Measurements from ENCODE around the gene PLOD1.
"Not testable (repeated sequence)": the region's sequence is repeated elsewhere in the genome, so short reads cannot be mapped to it uniquely, and the experiment has no call there.

PLOD1 gene

DNA sequence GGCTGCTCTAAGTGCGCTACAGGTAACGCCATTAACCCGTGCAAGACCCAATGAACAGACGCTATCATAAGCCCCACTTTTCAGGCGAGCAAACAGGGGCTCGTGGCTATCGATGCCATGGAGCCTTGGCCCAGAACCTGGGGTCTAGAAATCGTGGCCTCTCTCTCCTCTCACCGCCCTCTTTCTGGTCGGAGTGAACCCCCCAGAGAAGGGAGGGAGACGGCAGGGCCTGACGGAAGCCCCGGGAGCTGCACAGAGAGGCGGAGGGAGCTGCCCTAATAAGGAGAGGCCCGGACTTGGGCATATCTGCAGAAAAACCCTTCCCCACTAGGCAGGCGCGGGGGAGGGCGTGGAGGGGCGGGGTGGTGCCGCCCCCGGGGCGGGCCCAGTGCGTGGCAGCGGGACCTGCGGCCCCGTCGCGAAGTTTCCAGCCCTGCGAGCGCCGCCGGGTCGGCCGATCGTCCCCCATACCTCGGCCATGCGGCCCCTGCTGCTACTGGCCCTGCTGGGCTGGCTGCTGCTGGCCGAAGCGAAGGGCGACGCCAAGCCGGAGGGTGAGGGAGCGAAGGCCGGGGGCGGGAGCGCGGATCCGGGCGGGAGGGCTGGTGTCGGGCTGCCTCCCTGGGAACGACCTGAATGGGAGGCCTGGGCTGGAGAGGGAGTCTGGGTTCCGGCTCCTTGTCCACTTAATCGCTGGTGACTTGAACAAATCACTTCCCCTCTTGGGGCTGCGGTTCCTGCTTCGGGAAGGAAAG is at the start of gene PLOD1:
Gene PLOD1, plus strand, starts transcription at position 416 of the 755 bp plus-strand sequence. Its CDS starts 63 bp downstream, at position 479.
- DNase-seq: peak; percentile 87 to 90

DNA sequence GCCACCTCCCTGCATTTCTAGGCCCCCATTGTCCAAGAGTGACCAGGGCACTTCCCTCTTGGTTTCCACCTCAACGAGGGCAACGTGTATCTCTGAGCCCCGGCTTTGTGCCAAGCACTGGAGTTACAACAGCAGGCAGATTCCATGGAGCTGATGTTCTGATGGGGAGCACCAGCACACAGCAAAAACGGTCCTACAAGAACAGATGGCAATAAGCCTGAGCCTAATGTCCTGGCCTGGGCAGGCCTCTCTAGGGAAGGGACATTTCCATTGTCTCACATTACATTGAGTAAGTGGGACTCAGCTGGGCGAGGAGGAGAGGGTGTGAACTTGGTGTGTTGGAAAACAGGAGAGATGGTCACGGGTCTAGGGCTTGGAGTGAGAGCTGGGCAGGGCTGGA is 48.6 kb upstream of the PLOD1 start:
- no peak for DNase-seq

DNA sequence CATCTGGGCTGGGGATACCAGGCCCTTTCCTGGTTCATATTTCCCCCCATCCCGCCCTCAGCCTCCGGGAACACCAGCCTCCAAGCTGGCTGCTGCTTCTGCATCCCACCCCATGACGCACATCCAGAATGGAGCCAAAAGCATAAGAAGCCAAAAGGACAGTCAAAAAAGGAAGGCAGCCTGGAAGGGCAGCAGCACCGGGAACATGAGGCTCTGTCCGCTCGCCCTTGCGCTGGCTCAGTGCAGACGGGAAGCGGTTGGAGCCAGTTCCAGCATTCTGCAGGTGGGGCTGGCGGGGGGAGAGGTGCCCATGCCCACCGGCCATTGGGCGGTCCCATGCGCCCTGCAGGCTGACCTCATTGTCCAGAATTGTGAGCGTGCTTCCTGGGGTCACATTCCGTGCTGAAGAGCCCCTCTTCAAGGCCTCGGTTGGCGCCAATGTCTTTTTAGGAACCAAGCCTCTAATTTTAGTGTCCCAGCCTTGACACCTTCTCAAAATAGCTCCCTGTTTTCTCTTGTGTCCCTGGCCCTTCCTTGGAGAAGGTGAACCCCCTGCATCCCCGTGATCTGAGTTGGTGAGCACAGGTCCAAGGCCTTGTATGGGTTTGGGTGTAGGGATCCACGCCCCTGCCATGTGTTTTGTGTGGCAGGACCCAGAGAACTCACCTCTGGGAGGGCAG is 47.4 kb upstream of the PLOD1 start:
- no peak for DNase-seq

DNA sequence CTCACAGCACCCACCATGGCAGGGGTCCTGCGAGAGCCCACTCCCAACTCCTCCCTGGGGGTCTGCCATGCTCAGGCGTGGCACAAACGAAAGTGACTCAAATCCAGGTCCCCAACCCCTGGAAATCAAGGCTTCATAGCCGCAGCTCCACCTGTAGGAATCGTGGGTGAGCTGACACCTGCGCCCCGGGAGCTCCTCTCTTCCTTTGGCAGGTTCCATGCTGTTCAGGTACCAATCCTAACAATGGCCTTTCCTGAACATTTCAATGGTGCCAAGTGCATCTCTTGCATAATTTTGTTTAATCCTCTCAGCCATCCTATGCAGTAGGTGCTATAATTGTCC is 46.9 kb upstream of the PLOD1 start:
- DNase-seq: no peak

DNA sequence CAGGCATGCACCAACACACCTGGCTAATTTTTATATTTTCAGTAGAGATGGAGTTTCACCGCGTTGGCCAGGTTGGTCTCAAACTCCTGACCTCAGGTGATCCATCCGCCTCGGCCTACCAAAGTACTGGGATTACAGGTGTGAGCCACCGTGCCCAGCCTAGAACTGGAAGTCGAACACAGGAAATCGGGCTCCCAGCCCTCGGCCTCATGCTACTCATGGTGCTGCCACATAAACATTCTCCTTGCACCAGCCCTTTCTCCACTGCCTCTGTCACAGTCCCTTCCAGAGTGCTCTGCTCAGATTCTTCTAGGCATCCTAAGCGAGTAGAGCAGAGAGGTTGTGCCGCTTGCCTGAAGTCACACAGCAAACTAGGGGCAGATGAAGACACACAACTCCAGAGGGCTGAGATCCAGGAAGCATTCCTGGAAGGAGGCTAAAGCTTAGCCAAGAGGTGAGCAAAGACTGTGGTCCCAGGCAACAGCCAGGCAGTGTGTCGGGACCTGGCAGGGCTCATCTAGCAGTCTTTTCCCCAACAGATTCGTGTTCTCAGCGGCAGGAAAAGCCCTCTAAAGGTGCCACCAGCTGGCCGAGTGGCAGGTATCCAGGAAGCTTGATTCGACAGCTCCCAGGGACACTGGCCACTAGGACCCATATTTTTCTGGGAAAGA is 46.2 kb upstream of the PLOD1 start:
- no peak for DNase-seq

DNA sequence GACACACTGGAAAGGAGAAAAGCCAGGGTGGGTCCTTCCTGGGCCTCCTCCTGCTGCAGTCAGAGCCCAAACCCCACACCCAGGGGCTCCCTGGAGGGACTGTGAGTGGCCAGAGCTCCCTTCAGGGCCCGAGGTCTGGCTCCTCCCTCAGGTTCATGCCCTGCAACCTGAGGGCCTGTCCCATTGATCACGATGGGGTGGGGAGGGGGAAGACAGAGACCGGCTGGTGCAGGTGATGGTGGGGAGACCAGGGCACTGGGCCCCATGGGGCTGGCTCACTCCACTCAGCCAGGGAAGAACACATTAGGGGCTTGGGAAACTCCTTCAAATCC is 45.7 kb upstream of the PLOD1 start:
- DNase-seq: no peak

DNA sequence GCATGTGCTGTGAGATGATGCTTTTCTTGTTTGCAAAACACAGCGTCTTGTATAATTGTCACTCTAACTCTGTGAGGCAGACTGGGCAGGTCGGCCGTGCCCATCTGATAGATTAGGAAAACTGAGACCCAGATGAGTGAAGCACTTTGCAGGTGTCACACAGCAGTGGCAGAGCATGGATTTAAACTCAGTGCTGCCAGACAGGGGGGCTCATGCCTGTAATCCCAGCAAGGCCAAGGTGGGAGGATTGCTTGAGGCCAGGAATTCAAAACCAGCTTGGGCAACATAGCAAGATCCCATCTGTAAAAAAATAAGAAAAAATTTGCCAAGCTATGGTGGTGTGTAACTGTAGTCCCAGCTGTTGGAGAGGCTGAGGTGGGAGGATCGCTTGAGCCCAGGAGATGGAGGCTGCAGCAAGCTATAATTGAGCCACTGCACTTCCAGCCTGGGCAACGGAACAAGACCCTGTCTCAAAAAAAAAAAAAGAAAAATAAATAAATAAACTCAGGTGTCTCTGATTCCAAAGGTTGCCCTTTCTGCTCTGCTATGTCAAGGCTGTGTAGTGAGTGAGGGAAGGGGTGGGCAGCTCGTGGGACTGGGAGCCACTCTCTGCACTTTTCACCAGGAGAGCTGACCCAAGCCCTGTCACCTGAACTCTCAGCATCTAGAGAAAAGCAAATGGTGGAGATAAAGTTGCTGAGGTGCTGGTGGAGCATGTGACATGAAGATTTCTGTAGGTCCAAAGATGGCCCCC is 42.9 kb upstream of the PLOD1 start:
- DNase-seq: no peak

DNA sequence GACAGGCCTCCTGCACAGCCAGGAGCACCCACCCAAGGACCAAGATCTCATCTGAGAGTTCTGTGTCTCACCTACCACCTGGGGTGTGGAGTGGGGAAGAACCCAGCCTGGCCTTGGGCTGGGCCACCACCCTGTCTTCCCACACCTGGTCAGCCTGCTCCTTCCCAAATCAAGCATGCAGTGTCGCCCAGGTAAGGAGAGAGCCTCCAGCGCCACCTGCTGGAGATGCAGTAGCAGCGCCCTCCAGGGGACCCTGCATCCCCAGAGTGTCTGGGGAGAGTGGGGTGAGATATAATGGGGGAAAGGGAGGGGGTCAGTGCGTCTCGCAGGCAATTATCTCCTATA is 40.6 kb upstream of the PLOD1 start:
- DNase-seq: peak; percentile 68 to 72

DNA sequence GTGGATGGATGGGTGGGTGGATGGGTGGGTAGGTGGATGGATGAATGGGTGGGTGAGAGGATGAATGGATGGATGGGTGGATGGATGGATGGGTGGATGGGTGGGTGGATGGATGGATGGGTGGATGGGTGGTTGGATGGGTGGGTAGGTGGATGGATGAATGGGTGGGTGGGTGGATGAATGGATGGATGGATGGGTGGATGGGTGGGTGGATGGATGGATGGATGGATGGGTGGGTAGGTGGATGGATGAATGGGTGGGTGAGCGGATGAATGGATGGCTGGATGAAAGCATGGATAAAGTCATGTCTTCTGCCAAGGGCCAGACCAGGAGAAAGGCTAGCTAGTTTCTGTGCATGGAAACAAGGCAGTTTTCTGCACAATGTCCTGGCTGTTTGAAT is 40.0 kb upstream of the PLOD1 start:
- DNase-seq: not testable (repeated sequence)

DNA sequence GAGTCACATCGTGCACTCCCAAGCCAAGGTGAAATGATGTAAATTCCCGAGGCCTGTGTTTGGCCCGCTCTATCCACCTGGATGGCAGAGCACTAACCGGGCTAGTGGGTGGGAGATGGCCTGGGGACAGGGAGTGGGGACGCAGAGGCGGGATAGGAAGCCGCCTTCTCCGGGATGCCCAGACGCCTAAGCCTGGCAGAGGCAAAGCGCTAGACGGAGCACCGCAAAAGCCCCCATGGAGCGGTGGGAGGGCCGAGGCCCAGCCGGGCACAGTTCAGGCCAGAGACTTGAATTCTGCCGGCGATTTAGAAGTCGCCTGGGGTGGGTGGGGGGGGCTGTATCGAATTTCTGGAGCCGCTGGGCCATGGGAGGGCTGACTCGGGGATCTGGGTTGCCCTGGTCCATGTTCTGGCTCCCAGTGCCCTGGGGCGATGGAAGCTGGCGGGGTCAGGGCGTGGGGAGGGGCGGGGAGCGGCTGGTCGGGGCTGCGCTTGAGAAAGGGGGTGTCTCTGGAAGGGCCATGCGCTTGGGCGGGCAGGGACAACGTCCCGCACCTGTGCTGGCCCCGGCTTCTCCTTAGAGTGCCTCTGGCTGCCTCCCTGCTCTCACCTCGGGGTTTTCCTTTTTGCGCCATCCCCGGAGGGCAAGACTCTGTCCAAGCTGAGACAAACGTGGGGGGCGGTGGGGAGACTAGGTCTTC is 36.3 kb upstream of the PLOD1 start:
- no peak for DNase-seq

DNA sequence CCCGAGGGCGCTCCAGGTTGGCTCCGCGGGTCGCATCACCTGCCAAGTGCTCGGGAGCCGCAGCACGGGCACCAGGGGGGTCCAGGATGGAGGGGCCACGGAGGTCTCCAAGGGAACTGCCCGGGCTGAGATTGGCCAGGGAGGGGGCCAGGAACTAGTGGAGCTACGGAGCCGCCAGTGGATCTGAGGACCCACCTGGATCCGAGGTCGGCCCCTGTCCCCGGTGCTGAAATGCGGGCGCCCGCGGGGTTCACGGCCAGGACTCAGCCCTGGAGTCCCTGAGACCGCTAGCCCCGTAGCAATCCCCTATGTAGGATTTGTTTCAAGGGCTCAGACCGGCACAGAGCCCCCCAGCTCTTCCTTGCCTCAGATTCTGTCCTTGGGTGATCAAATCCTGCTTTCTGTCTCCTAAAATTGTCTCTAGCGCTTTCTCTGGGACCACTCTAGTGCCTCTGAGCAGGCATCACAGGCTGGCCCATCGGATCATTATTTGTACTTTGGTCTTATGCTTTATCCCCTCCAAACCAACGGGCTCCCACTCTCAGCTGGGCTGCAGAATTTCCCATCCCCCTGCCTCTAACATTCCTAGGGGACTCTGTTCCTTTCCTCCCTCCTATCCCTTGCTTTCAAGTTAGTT is 35.6 kb upstream of the PLOD1 start:
- no peak for DNase-seq

DNA sequence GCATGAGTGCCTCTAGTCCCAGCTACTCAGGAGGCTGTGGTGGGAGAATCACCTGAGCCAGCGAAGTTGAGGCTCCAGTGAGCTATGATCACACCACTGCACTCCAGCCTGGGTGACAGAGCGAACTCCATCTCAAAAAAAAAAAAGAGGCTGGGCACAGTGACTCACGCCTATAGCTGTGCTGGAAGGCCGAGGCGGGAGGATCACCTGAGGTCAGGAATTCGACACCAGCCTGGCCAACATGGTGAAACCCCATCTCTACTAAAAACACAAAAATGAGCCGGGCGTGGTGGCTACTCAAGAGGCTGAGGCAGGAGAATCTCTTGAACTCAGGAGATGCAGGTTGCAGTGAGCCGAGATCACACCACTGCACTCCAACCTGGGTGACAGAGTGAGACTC is 33.1 kb upstream of the PLOD1 start:
- DNase-seq: not testable (repeated sequence)

DNA sequence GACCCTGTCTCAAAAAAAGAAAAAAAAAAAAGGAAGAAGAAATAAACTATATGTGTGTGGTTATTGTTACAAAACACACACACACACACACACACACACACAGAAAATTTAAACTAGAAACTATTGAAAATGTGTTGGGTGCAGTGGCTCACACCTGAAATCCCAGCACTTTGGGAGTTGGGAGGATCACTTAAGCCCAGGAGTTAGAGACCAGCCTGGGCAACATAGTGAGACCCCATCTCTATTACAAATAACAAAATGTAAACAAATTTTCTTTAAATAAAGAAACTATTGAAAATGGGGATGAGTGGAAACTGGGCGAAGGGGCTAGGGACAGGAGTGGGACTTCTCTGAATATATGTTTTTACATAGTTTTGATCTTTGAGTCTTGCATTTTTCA is 31.3 kb upstream of the PLOD1 start:
- no peak for DNase-seq

DNA sequence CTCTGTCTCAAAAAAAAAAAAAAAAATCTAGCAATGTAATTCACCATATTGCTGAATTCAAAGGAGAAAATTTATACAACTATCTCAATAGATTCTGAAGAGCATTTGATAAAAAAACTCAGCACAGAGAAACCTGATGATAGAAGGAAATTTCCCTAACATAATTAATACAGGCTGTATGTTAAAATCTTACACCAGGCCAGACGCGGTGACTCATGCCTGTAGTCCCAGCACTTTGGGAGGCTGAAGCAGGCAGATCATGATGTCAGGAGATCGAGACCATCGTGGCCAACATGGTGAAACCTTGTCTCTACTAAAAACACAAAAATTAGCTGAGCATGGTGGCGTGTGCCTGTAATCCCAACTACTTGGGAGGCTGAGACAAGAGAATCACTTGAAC is 30.4 kb upstream of the PLOD1 start:
- DNase-seq: not testable (repeated sequence)

DNA sequence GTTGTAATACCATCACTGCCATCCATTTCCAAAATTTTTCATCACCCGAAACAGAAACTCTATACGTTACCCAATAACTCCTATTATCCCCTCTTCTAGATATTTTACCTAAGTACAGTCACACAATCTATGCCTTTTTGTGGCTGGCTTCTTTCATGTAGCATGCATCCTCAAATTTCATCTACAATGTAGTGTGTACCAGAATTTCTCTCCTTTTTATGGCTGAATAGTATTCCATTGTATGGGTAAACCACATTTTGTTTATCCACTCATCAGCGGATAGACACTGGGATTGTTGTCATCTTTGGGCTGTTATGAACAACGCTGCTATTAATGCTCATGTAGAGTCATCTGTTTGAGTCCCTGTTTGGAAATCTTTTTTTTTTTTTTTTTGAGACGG is 29.5 kb upstream of the PLOD1 start:
- DNase-seq: no peak

DNA sequence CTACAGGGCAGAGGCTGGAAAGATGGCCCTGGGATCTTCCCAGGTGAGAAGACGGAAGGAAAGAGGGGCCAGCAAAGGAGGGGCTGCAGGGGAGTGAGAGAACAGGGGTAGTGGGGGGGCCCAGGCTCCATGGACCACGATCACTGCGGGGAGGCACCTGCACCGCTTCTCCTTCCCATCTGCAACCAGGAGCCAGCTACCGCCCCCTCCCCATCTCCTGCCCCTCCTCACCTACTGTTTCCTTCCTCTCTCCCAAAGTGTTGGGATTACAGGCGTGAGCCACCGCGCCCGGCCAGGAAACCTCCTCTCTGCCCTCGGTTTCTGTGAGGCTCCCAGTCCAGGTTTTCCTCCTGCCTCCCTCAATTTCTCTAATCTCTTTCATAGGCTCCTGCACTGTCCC is 27.6 kb upstream of the PLOD1 start:
- DNase-seq: no peak

DNA sequence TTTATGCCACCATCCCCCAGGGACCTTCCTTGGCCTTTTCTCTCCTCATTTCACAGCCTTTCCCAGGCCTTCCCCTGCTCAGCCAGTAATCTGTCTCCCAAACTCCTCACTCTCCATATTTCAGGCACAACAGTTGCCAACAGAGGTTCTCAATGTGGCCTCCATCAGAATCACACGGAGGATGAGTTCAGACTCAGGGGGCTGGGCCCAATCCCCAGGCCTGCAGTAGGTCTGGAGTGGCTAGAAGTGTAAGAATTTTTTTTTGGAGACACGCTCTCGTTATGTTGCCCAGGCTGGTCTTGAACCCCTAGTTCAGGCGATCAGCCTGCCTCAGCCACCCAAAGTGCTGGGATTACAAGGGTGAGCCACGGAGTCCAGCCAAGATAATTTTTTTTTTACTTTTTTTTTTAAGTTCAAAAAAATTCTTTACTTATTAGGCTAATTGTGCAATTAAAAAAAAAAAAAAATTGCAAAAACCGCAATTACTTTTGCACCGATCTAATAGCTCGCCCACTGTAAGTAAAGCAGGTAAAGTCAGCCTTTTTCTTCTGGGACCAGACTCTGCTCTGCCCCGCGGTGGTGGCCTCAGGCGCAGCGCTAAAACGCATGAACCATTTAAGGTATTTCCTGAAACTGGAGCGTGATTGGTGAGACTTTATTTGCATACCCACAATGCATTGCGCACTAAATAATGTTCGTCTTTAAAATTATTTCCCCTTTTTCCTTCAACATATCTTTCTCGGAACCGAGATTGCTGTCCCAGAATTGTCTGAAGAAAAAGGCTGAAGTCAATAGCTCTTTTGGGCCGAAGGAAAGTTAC is 27.0 kb upstream of the PLOD1 start:
- peak; percentile 96 to 97 for DNase-seq

DNA sequence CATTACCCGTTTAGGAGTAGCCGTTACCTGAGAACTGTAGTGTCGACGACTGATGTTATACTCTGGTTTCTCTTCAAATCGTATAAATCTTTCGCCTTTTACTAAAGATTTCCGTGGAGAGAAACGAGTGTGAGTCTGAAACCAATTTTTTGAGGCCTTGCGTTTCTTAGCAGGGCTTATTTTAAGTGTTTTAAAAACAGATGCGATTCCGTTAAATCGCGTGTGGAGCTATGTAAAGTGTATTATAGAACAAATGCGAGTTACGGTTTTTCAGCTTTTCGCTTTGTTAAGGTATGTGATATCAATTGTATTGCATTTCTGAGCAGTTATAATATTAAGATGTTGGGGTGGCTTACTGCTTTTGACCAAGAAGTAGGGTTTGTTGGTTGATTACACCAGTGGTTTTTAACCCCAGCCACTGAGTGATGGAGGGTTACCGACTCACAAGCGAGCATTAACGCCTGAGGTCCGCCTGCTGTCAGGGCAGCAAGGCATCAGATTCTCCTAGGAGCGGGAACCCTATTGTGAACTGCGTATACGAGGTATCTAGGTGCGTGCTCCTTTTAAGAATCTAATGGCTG is 26.3 kb upstream of the PLOD1 start:
- peak; percentile 86 to 91 for DNase-seq

DNA sequence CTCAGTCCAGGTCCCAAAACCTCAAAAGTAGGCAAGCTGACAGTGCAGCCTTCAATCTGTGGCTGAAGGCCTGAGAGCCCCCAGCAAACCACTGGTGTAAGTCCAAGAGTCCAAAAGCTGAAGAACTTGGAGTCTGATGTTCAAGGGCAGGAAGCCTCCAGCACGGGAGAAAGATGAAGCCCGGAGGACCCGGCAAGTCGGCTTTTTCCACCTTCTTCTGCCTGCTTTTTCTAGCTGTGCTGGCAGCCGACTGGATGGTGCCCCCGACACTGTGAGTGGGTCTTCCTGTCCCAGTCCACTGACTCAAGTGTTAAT is 23.6 kb upstream of the PLOD1 start:
- DNase-seq: not testable (repeated sequence)

DNA sequence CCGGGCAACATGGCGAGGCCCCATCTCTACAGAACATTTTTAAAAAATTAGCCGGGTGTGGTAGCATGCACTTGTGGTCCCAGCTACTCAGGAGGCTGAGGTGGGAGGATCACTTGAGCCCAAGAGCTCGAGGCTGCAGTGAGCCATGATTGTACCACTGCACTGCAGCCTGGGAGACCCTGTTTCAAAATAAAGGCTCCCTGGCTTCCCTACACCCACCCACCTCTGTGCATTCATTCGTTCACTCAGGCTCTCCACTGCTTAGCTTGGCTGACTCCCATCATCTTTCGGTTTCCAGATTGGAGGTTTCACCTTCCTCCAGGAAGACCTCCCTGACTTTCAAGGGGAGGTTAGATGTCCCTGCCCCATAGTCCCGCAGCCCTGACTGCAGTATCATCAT is 22.5 kb upstream of the PLOD1 start:
- no peak for DNase-seq

DNA sequence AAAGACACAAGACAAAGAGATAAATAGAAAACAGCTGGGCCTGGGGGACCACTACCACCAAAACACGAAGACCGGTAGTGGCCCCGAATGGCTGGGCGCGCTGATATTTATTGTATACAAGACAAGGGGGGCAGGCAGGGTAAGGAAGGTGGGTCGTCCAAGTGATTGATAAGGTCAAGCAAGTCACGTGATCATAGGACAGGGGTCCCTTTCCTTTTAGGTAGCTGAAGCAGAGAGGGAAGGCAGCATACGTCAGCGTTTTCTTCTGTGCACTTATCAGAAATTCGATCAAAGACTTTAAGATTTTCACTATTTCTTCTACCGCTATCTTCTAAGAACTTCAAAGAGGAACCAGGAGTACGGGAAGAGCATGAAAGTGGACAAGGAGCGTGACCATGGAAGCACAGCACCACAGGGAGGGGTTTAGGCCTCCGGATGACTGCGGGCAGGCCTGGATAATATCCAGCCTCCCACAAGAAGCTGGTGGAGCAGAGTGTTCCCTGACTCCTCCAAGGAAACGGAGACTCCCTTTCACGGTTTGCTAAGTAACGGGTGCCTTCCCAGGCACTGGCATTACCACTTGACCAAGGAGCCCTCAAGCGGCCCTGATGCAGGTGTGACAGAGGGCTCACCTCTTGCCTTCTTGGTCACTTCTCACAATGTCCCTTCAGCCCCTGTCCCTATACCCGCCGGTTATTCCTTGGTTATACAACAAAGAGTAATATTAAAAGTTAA is 21.9 kb upstream of the PLOD1 start:
- not testable (repeated sequence) for DNase-seq
